HCT116 (cell line): Measurements from ENCODE around the gene FRAS1. TPM values are rescaled to one million over a fixed set of nuclear protein-coding genes. Genes with fewer than 3 reads are reported as not detected.
"Not testable (repeated sequence)": the region's sequence is repeated elsewhere in the genome, so short reads cannot be mapped to it uniquely, and the experiment has no call there.

Source experiments
- ATAC-seq: fragments of 200-7000 bp; cut with Tn5 transposase; 2 replicates; pipeline ENCODE4 v1.9.1; 2020; ENCODE audit warnings: mild to moderate bottlenecking, moderate library complexity
- BruUV-seq: library from RNA; stranded (reverse); fragments of 400-500 nt; replicated peaks from 2 replicates; lab custom pipeline; 2021; lab: Mats Ljungman, UMichigan
- CTCF ChIA-PET: fragments of 300-600 bp; sonication (Branson Sonifier 250); formaldehyde crosslinking; loops from one replicate; lab custom pipeline; 2021; ENCODE audit warnings: antibody characterized with exemption; lab: Charles Lee
- POLR2A ChIA-PET: fragments of 300-600, 350-600 bp; sonication (Branson Sonifier 250); formaldehyde crosslinking; loops from one replicate; lab custom pipeline; 2021; ENCODE audit warnings: antibody characterized with exemption; lab: Charles Lee
- RAD21 ChIA-PET, 2 experiments: fragments of 300-600 bp; sonication (Branson Sonifier 250); formaldehyde crosslinking; loops; one replicate each; lab custom pipeline; 2023; ENCODE audit warnings: low total read pairs in 2 of 2; ENCODE audit not compliant: uncharacterized antibody in 2 of 2, unreplicated experiment in 2 of 2, low non-redundant PET in 1 of 2; lab: Charles Lee
- DNase-seq: peaks from one replicate; pipeline ENCODE4 v3.0.0-alpha.2; 2010; ENCODE audit warnings: low read depth, low spot score
- H2AFZ ChIP-seq: fragments of 200-600 bp; shearing (Covaris generic), sonication (generic); 2 replicates; pipeline ENCODE4 v1.6.1; 2017; ENCODE audit warnings: low read depth, mixed run types, mixed read lengths, antibody characterized with exemption, low read length; ENCODE audit not compliant: poor library complexity, severe bottlenecking
- H3K27ac ChIP-seq: 2 replicates; pipeline ENCODE4 v1.5.1; 2012; ENCODE audit warnings: low read depth, low read length
- H3K27me3 ChIP-seq: fragments of 200-600 bp; sonication (generic); 2 replicates; pipeline ENCODE4 v1.6.1; 2016; ENCODE audit warnings: mixed run types, low read length, mixed read lengths; ENCODE audit not compliant: insufficient read depth
- H3K36me3 ChIP-seq, 2 experiments: fragments of 200-500 bp in 1 of 2; fragments of 200-600 bp in 1 of 2; sonication (Bioruptor generic) in 1 of 2; sonication (generic) in 1 of 2; 2 replicates each; pipeline versions ENCODE4 v1.5.1 to v1.6.1; 2014 to 2016; ENCODE audit warnings: low read length in 2 of 2, inconsistent platforms in 1 of 2, mixed read lengths in 1 of 2, mixed run types in 1 of 2; ENCODE audit not compliant: insufficient read depth in 2 of 2, control insufficient read depth in 1 of 2
- H3K4me1 ChIP-seq, 2 experiments: fragments of 200-600 bp in 1 of 2; sonication (generic) in 1 of 2; 2 replicates each; pipeline versions ENCODE4 v1.5.1 to v1.6.1; 2012 to 2017; ENCODE audit warnings: low read length in 2 of 2, inconsistent platforms in 1 of 2, mild to moderate bottlenecking in 1 of 2, mixed read lengths in 1 of 2, mixed run types in 1 of 2, moderate library complexity in 1 of 2; ENCODE audit not compliant: insufficient read depth in 2 of 2, control insufficient read depth in 1 of 2
- H3K4me2 ChIP-seq: fragments of 200-600 bp; sonication (generic); 2 replicates; pipeline ENCODE4 v1.6.1; 2017; ENCODE audit warnings: mixed run types, low read length, mixed read lengths
- H3K4me3 ChIP-seq, 2 experiments: fragments of 200-600 bp in 1 of 2; sonication (generic) in 1 of 2; replicated peaks in 1 of 2; 2 replicates each; pipeline ENCODE4 v1.5.1; 2011 to 2016; ENCODE audit warnings: low read length in 2 of 2, control low read depth in 1 of 2, low read depth in 1 of 2, mild to moderate bottlenecking in 1 of 2, mixed read lengths in 1 of 2, mixed run types in 1 of 2
- H3K79me2 ChIP-seq: fragments of 200-600 bp; sonication (generic); 2 replicates; pipeline ENCODE4 v1.6.1; 2017; ENCODE audit warnings: mild to moderate bottlenecking, mixed run types, low read length, moderate library complexity, mixed read lengths; ENCODE audit not compliant: insufficient read depth
- H3K9ac ChIP-seq: fragments of 200-600 bp; sonication (generic); 2 replicates; pipeline ENCODE4 v1.6.1; 2016; ENCODE audit warnings: low read length, mixed read lengths
- H3K9me2 ChIP-seq: fragments of 200-600 bp; sonication (generic), shearing (Covaris generic); 2 replicates; pipeline ENCODE4 v1.6.1; 2017; ENCODE audit warnings: mixed run types, mild to moderate bottlenecking, moderate library complexity; ENCODE audit not compliant: insufficient read depth
- H3K9me3 ChIP-seq, 2 experiments: fragments of 200-500 bp in 1 of 2; fragments of 200-600 bp in 1 of 2; sonication (Bioruptor generic) in 1 of 2; sonication (generic) in 1 of 2; 2 replicates each; pipeline ENCODE4 v1.6.1; 2014 to 2017; ENCODE audit warnings: low read length in 2 of 2, mixed read lengths in 2 of 2, inconsistent platforms in 1 of 2, low read depth in 1 of 2, mild to moderate bottlenecking in 1 of 2, mixed run types in 1 of 2, moderate library complexity in 1 of 2; ENCODE audit not compliant: control insufficient read depth in 1 of 2, insufficient read depth in 1 of 2
- H4K20me1 ChIP-seq: fragments of 200-600 bp; sonication (generic), shearing (Covaris generic); 2 replicates; pipeline ENCODE4 v1.6.1; 2017; ENCODE audit warnings: mixed run types, mild to moderate bottlenecking, moderate library complexity; ENCODE audit not compliant: insufficient read depth
- CBX3 ChIP-seq: IDR thresholded peaks from 2 replicates; pipeline ENCODE4 v1.6.1; 2012; ENCODE audit warnings: low read depth
- EGR1 ChIP-seq: IDR thresholded peaks from 2 replicates; pipeline ENCODE4 v1.6.1; 2012; ENCODE audit warnings: low read depth
- EZH2 ChIP-seq: fragments of 200-600 bp; sonication (generic); IDR thresholded peaks from 2 replicates; pipeline ENCODE4 v1.6.1; 2017; ENCODE audit warnings: antibody characterized with exemption, mixed run types
- FOSL1 ChIP-seq: IDR thresholded peaks from 2 replicates; pipeline ENCODE4 v1.6.1; 2012; ENCODE audit warnings: low read depth
- JUND ChIP-seq: IDR thresholded peaks from 2 replicates; pipeline ENCODE4 v1.6.1; 2012
- MAX ChIP-seq: IDR thresholded peaks from 2 replicates; pipeline ENCODE4 v1.6.1; 2012
- POLR2A ChIP-seq: IDR thresholded peaks from 2 replicates; pipeline ENCODE4 v1.7.0; 2011; ENCODE audit warnings: borderline replicate concordance; ENCODE audit not compliant: insufficient read depth, insufficient read length; ENCODE audit errors: extremely low read depth
- RAD21 ChIP-seq: IDR thresholded peaks from 2 replicates; pipeline ENCODE4 v1.6.1; 2012; ENCODE audit warnings: low read depth, mild to moderate bottlenecking
- SIN3A ChIP-seq: IDR thresholded peaks from 2 replicates; pipeline ENCODE4 v1.6.1; 2012; ENCODE audit warnings: low read depth
- YY1 ChIP-seq: IDR thresholded peaks from 2 replicates; pipeline ENCODE4 v1.6.1; 2011; ENCODE audit warnings: low read length, low read depth, moderate library complexity, mild to moderate bottlenecking; ENCODE audit not compliant: insufficient replicate concordance; ENCODE audit errors: extremely low read depth
- ZFX ChIP-seq: fragments of 450-650 bp; IDR thresholded peaks from 2 replicates; pipeline ENCODE4 v1.6.1; 2017
- ZNF274 ChIP-seq: fragments of 200-500 bp; sonication (Bioruptor generic); IDR thresholded peaks from 2 replicates; pipeline ENCODE4 v1.6.1; 2014; ENCODE audit warnings: mild to moderate bottlenecking, low read depth, low read length, inconsistent platforms
- intact Hi-C: fragments of 100-400 bp; cut with micrococcal nuclease; formaldehyde crosslinking; loops from 2 replicates; pipeline ENCODE4 v1.10.0; 2022
- total RNA-seq: library from RNA; stranded (reverse); gene quantifications from one replicate; pipeline ENCODE4 v1.2.1, GENCODE V29; 2021; ENCODE audit not compliant: unreplicated experiment
- TF ChIP-seq, protein P1 (sequence below), 3 experiments: fragments of 200-600 bp in 1 of 3; sonication (generic) in 1 of 3; IDR thresholded peaks in 2 of 3; conservative IDR thresholded peaks in 1 of 3; 2 replicates each; pipeline ENCODE4 v1.5.1; 2012 to 2017; ENCODE audit warnings: low read depth in 2 of 3, low read length in 2 of 3, antibody characterized with exemption in 1 of 3, borderline replicate concordance in 1 of 3, control low read depth in 1 of 3, mild to moderate bottlenecking in 1 of 3, mixed read lengths in 1 of 3, mixed run types in 1 of 3, moderate library complexity in 1 of 3; ENCODE audit not compliant: insufficient read depth in 1 of 3

Gene FRAS1
- total RNA-seq, 1 experiment from 2014 or later, result 33.5 TPM

- TF ChIP-seq, protein P1, sequence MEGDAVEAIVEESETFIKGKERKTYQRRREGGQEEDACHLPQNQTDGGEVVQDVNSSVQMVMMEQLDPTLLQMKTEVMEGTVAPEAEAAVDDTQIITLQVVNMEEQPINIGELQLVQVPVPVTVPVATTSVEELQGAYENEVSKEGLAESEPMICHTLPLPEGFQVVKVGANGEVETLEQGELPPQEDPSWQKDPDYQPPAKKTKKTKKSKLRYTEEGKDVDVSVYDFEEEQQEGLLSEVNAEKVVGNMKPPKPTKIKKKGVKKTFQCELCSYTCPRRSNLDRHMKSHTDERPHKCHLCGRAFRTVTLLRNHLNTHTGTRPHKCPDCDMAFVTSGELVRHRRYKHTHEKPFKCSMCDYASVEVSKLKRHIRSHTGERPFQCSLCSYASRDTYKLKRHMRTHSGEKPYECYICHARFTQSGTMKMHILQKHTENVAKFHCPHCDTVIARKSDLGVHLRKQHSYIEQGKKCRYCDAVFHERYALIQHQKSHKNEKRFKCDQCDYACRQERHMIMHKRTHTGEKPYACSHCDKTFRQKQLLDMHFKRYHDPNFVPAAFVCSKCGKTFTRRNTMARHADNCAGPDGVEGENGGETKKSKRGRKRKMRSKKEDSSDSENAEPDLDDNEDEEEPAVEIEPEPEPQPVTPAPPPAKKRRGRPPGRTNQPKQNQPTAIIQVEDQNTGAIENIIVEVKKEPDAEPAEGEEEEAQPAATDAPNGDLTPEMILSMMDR (IDR thresholded peaks at IDR 0.05 in 2 of 3, conservative IDR thresholded peaks at IDR 0.05 in 1 of 3; ENCODE audit: borderline replicate concordance in 1 of 3, insufficient read depth in 1 of 3, low read depth in 2 of 3, low read length in 2 of 3), result no peak
- TF ChIP-seq ZFX, result no peak
Observed at GRCh38 chr4:78299565-78299972, 242.4 kb downstream of the FRAS1 start (continued).

GRCh38 chr4:78307263-78307662, 250.1 kb downstream of the FRAS1 start:
- H3K9me2 ChIP-seq, RAD21 ChIA-PET, H3K79me2 ChIP-seq, H3K27me3 ChIP-seq, ATAC-seq, intact Hi-C loops, CTCF ChIA-PET, H3K9me3 ChIP-seq, H3K27ac ChIP-seq, POLR2A ChIA-PET, H3K9ac ChIP-seq, H3K4me2 ChIP-seq, BruUV-seq, H4K20me1 ChIP-seq, H3K4me1 ChIP-seq, H2AFZ ChIP-seq, H3K4me3 ChIP-seq, DNase-seq: not testable (repeated sequence)
- 0 out of 4 replicates have a peak, but pooled peaks cover 0 to 13% of the 10 kb centered on the region in 2 experiments for H3K36me3 ChIP-seq

DNA sequence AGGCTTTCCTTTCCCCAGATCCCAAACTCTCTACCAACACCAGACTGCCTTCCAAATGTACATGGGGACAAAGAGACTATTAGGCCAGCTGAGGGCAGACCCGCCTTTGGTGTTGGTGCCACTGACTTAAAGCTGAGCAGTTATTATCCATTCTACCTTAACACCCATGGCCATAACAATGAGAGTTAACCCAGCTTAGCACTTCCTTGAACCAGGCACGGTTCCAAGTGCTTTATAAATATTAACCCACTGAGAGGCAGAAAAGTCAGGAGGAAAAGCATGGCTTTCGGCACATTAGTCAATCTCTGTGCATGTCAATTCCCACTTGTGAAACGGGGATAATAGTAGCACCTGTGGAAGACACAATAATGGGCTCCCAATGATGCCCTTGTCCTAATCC, 251.4 kb downstream of the FRAS1 start:
- CTCF ChIA-PET, result no interaction called here
- BruUV-seq, result no TSS peak
- TF ChIP-seq EZH2 (no peak), SIN3A (no peak), ZFX (no peak), JUND (no peak), POLR2A (no peak), FOSL1 (no peak), MAX (no peak), CBX3 (no peak), RAD21 (no peak), YY1 (no peak), EGR1 (no peak), ZNF274 (no peak)
- TF ChIP-seq, protein P1 (IDR thresholded peaks at IDR 0.05 in 2 of 3, conservative IDR thresholded peaks at IDR 0.05 in 1 of 3; ENCODE audit: borderline replicate concordance in 1 of 3, insufficient read depth in 1 of 3, low read depth in 2 of 3, low read length in 2 of 3), result no peak

More for the DNA sequence above, 251.4 kb downstream of the FRAS1 start:
- intact Hi-C loops, result no loop called here
- RAD21 ChIA-PET, result no interaction called here
- H3K4me2 ChIP-seq, result no peak overlapping the region
- H3K79me2 ChIP-seq, result no peaks in the 10 kb centered on the region
- no peak overlapping the region for H2AFZ ChIP-seq
- ATAC-seq, result no peak
- H3K27me3 ChIP-seq, result no peaks in the 10 kb centered on the region
- POLR2A ChIA-PET, result no interaction called here
- no peak overlapping the region for H3K4me3 ChIP-seq
- no peaks in the 10 kb centered on the region for H3K9me3 ChIP-seq
- H3K36me3 ChIP-seq, result 0 out of 4 replicates have a peak, but pooled peaks cover 0 to 13% of the 10 kb centered on the region in 2 experiments
- H3K27ac ChIP-seq, result no peak overlapping the region
- no peak for DNase-seq
- no peaks in the 10 kb centered on the region for H4K20me1 ChIP-seq
- no peak overlapping the region for H3K9ac ChIP-seq
- no peaks in the 10 kb centered on the region for H3K9me2 ChIP-seq
- no peaks in the 10 kb centered on the region for H3K4me1 ChIP-seq
